Pancreas (tissue), 10 donors: ENCODE results near the gene ZNF423. TPM values are rescaled to one million over a fixed set of nuclear protein-coding genes. Genes with fewer than 3 reads are reported as not detected.

Source experiments
- ATAC-seq, 4 donors: fragments of 200-7000 bp; cut with Tn5 transposase; one replicate each; pipeline versions ENCODE4 v1.8.0 to v1.9.1; 2020; ENCODE audit warnings: mild to moderate bottlenecking in 4 of 4, moderate library complexity in 4 of 4
- DNase-seq, 6 donors: peaks; one replicate each; pipeline ENCODE4 v3.0.0-alpha.2; 2020
- FAIRE-seq: peaks from 2 replicates; lab custom pipeline; 2012; peaks lifted over from hg19 to GRCh38; lab: Jason Lieb, UNC
- H3K27ac ChIP-seq, 4 donors: fragments of 200-600 bp; sonication (generic); 1 replicate in 3 of 4; 2 replicates in 1 of 4; pipeline versions ENCODE4 v1.5.0 to v1.8.0; 2020
- H3K27me3 ChIP-seq, 4 donors: fragments of 200-600 bp; one replicate each; pipeline ENCODE4 v1.8.0; 2021
- H3K36me3 ChIP-seq, 3 donors: fragments of 200-600 bp; sonication (generic) in 1 of 3; one replicate each; pipeline versions ENCODE4 v1.5.0 to v1.8.0; 2020 to 2021
- H3K4me1 ChIP-seq, 3 donors: fragments of 200-600 bp; one replicate each; pipeline ENCODE4 v1.8.0; 2021
- H3K4me3 ChIP-seq, 4 donors: fragments of 200-600 bp; sonication (generic) in 2 of 4; one replicate each; pipeline versions ENCODE4 v1.5.0 to v1.8.0; 2020 to 2021
- H3K9me3 ChIP-seq, 4 donors: fragments of 200-600 bp; one replicate each; pipeline ENCODE4 v1.8.0; 2021
- WGBS, 2 donors: extraction: QIAGEN DNeasy Blood & Tissue Kit; methylation state at CpG; one replicate each; pipeline ENCODE4 v1.1.7; 2013; 5-methylcytosine and 5-hydroxymethylcytosine counted together
- intact Hi-C, 3 donors: fragments of 100-400 bp; cut with DNase I; formaldehyde crosslinking; loops; one replicate each; pipeline versions ENCODE4 v1.11.1 to v1.14.2; 2022
- polyA plus RNA-seq, 2 donors: library from polyadenylated mRNA; stranded (reverse); fragments of 200-250 nt; gene quantifications; one replicate each; pipeline ENCODE4 v1.2.3, GENCODE V29; 2013
- total RNA-seq, 6 donors: library from RNA; stranded (reverse); fragmentation: NEBNext Ultra II Directional in 4 of 6; extraction: Animal tissue kit (Norgen Biotek cat#: 25700) in 4 of 6; gene quantifications; one replicate each; pipeline versions ENCODE4 v1.2.1 to v1.2.4, GENCODE V29; 2021 to 2023
- TF ChIP-seq, protein P1 (sequence below), 4 donors: fragments of 200-600 bp; sonication (generic) in 3 of 4; IDR thresholded peaks; one replicate each; pipeline versions ENCODE4 v1.5.0 to v1.8.0; 2021; ENCODE audit warnings: antibody characterized with exemption in 4 of 4
- donor health status: healthy with polysubstance abuse.
- donor health status: DM: no; HTN: no; CAD: no; lungs with moderate emphysema.
- donor health status: DM: no; HTN: no; CAD: no.
- donor health status: control.
- donor health status: control.
- donor health status: Bipolar disorder and iron deficiency.
- donor health status: DM: yes; HTN: yes; CAD: no.
- donor health status: DM: no; HTN: no; CAD: no.
- donor health status: DM: no; HTN: no; CAD: no.
- donor health status: DM: yes; HTN: yes; CAD: no.

Gene ZNF423
- total and polyA plus RNA-seq, 8 donors: 0.61 to 5.1 (median 3.0) TPM

DNA sequence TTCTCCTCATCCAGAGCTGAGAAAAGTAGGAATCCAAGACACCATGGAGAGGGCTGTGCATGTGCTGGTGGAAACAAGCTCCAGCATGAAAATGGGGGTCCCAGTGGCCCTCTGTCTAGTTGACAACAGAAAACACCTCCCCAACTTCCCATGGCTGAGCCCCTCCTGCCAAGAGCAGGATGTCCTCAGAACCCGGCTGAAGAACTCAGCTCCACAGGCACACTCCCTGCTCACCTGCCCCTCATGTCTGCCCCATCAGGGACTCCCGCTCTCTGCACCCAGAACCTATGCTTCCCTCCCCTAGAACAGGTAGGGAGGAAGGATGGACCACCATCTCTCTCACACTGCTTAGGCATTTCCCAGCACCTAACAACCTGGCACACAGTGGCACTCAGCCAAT, 315.1 kb downstream of the ZNF423 start:
- intact Hi-C loops: no loop called here
- TF ChIP-seq, protein P1, sequence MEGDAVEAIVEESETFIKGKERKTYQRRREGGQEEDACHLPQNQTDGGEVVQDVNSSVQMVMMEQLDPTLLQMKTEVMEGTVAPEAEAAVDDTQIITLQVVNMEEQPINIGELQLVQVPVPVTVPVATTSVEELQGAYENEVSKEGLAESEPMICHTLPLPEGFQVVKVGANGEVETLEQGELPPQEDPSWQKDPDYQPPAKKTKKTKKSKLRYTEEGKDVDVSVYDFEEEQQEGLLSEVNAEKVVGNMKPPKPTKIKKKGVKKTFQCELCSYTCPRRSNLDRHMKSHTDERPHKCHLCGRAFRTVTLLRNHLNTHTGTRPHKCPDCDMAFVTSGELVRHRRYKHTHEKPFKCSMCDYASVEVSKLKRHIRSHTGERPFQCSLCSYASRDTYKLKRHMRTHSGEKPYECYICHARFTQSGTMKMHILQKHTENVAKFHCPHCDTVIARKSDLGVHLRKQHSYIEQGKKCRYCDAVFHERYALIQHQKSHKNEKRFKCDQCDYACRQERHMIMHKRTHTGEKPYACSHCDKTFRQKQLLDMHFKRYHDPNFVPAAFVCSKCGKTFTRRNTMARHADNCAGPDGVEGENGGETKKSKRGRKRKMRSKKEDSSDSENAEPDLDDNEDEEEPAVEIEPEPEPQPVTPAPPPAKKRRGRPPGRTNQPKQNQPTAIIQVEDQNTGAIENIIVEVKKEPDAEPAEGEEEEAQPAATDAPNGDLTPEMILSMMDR (IDR thresholded peaks at IDR 0.05): no peak
- Histone ChIP-seq H3K4me3 (no peak overlapping the region), H3K4me1 (no peaks in the 10 kb centered on the region), H3K27me3 (no peaks in the 10 kb centered on the region), H3K9me3 (no peaks in the 10 kb centered on the region), H3K27ac (no peak overlapping the region), H3K36me3 (no peaks in the 10 kb centered on the region)
- DNase-seq (no peak), FAIRE-seq (no peak), ATAC-seq (no peak)
- 86 to 89% methylated on average over 2 of the region's 2 CpGs for WGBS, 2 donors

DNA sequence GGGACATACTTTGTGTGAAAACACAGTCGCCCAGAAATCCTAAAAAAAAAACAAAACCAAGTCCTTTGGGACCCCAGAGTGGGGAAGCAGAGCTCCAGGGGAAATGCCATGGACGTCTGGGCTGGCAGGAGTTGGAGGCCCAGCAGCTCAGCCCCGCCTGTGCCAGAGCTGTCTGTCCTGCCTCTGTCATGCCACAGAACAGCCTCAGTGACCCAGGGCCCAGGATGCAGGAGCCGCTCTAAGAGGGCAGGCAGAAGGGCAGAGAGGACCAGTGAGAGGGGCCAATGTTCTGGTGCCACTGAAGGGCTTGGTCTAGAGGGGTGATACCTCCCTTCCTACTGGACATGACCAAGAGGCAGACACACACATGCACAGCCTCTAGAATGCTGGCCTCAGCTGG, 316.2 kb downstream of the ZNF423 start:
- H3K27ac ChIP-seq: no peak overlapping the region
- TF ChIP-seq, protein P1 (IDR thresholded peaks at IDR 0.05): no peak
- H3K4me1 ChIP-seq: no peaks in the 10 kb centered on the region
- DNase-seq: no peak
- H3K27me3 ChIP-seq: no peaks in the 10 kb centered on the region
- WGBS, 2 donors: 76% methylated on average over 4 of the region's 4 CpGs
- H3K4me3 ChIP-seq: no peak overlapping the region
- H3K9me3 ChIP-seq: no peaks in the 10 kb centered on the region
- no peaks in the 10 kb centered on the region for H3K36me3 ChIP-seq
- intact Hi-C loops: no loop called here
- no peak for ATAC-seq
- no peak for FAIRE-seq

DNA sequence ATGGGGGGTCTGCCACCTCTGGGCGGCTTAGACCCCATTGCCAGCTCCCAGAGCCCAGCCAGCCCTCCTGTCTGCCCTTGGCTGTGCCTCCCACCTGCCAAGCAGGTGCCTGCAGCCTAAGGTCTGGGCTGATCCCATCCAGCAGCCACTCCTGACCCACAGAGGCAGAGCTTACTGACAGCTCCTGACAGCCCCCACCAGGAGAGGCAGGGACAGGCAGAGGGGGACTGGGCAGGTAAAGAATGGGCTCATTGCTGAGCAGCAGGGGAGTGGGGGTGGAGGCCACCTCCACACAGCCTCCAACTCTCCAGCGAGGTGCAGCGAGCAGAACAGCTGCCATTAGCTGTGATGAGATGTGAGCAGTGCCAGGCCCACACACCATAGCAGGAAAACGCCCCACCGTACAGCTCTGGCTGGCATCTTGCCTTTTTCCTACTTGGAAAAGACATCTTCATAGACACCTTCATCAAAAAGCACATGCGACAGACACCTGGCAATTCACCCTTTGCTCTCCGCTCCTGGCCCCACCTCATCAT, 317.9 kb downstream of the ZNF423 start:
- Histone ChIP-seq H3K27ac (no peak overlapping the region), H3K4me3 (no peak overlapping the region), H3K4me1 (no peaks in the 10 kb centered on the region), H3K27me3 (no peaks in the 10 kb centered on the region), H3K36me3 (no peaks in the 10 kb centered on the region), H3K9me3 (no peaks in the 10 kb centered on the region)
- DNase-seq (no peak), FAIRE-seq (no peak), ATAC-seq (no peak)
- 91% methylated on average over 7 of the region's 7 CpGs for WGBS, 2 donors
- intact Hi-C loops: no loop called here
- TF ChIP-seq, protein P1 (IDR thresholded peaks at IDR 0.05): no peak

DNA sequence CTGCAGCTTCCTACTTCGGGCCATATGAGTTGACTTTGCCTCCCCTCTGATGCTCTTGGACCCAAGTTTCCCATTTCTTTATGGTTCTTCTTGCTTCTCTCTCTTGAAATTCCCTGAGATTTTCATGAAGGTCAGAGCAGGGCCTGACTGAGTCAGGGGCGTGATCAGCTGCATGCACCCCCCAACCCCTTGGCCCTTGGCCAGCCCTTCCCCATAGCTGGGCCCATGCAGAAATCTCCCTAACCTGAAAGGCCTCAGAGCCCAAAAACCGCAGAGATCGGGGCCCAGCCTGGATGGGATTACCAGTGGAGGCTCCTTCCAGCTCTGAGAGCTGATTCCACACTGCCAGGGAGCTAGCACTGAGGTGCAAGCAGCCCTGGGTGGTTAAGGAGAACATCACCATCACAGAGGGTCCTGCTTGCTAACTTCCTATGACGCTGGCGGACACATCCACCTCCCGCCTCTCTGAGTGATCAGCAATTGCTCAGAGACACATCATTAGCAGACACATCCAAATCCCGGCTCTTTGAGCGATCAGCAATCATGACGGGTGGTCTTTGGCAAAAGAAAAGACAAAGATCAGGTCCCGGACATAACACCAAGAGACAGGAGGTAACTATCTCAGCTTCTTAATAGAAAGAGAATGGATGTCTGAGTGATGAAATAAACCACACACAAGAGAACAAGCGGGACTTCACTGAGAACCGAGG, 320.9 kb downstream of the ZNF423 start:
- Histone ChIP-seq H3K4me3 (no peak overlapping the region), H3K36me3 (no peaks in the 10 kb centered on the region), H3K27me3 (no peaks in the 10 kb centered on the region), H3K9me3 (no peaks in the 10 kb centered on the region), H3K4me1 (no peaks in the 10 kb centered on the region), H3K27ac (no peak overlapping the region)
- WGBS, 2 donors: 79 to 89% methylated on average over 13 of the region's 13 CpGs
- ATAC-seq: no peak
- DNase-seq: no peak
- TF ChIP-seq, protein P1 (IDR thresholded peaks at IDR 0.05): no peak
- intact Hi-C loops: no loop called here
- FAIRE-seq: no peak

DNA sequence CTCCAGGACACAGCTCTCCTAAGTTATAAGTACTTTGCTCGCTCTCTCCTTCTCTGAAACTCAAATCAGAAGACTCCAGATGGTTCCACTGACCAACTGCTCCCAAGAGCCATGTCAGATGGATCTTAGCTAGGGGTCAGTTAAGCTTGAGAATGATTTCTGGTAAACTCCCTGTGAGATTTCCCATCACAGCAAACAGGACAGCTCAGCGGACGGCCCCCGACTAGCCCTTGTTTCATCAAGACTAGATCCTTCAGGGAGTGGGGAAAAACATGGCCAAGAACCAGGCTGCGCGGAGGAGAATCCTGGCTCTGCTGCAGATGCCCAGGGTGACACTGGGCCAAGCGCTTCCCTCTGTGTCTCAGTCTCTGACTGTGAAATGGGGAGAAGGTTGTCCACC, 322.5 kb downstream of the ZNF423 start:
- Histone ChIP-seq H3K4me3 (no peak overlapping the region), H3K9me3 (no peaks in the 10 kb centered on the region), H3K27me3 (no peaks in the 10 kb centered on the region), H3K27ac (no peak overlapping the region), H3K4me1 (no peaks in the 10 kb centered on the region), H3K36me3 (no peaks in the 10 kb centered on the region)
- no peak for ATAC-seq
- FAIRE-seq: no peak
- TF ChIP-seq, protein P1 (IDR thresholded peaks at IDR 0.05): no peak
- DNase-seq: no peak
- intact Hi-C loops: no loop called here
- WGBS, 2 donors: 94 to 96% methylated on average over 7 of the region's 7 CpGs
